Activated CD4-positive, alpha-beta T cell treated with anti-CD3 and anti-CD28 coated beads, Interleukin-2, amount 50 U/mL, for 16 hours (primary cell): ENCODE results near the gene TSEN15.

ENCODE experiments used
- DNase-seq: peaks from one replicate; pipeline ENCODE4 v3.0.0-alpha.2; 2020

TSEN15 gene

DNA sequence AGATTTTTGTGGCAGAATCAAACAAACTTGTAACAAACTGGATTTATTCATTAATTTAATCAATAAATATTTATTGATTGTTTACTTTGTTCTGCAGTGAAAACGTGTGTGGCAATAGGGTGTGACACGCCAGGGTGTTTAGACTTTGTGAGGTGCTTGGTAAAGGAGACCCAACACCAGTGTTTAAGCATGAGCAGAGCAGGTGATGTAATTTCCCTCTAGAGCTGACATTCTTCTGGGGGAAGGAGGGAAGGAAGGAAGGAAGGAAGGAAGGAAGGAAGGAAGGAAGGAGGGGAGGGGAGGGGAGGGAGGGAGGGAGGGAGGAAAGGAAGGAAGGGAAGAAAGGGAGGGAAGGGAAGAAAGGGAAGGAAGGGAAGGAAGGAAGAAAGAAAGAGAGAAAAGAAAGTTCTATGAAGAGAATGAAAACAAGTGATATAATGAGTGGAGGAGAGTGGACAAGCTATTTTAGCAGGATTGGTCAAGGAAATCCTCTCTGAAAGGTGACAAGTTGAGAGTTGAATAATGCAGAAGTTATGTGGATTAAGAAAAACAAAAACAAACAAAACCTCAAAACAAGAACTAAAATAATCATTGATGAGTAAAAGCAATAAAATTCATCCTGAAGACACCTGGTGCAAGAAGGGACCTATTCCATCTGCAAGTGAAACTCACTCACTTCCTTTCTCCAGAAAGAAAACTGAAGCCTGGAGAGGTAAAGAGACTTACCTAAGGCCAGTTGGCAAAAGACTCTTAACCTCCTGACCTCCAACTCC lies 60.8 kb downstream of the TSEN15 start:
- no peak for DNase-seq

GRCh38 chr1:184113251-184113650 lies 61.7 kb downstream of the TSEN15 start:
- DNase-seq, result no peak

DNA sequence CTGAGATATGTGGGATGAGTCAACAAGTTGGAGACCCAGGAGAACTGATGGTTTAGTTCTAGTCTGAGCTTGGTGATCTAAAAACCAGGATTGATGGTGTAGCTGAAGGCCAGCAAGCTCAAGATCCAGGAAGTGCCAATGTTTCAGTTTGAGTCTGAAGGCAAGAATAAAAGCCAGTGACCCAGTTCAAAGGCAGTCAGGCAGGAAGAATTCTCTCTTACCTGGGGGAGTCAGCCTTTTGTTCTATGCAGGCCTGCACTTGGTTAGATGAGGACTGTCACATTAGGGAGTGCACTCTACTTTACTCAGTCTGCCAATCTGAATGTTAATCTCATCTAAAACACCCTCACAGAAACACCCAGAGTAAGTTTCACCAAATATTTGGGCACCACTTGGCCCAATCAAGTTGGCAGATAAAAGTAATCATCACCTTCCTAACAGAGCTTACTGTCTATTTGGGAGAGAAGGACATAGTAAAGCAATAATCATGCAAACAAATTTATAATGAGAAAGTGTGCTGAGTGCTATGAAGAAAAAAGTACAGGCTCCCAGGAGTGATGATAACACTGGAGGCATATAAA lies 63.4 kb downstream of the TSEN15 start:
- DNase-seq, result no peak

- DNase-seq, result no peak
These were observed 64.8 kb downstream of the TSEN15 start for GRCh38 chr1:184116287-184116686.

- no peak for DNase-seq
These were observed 66.5 kb downstream of the TSEN15 start for GRCh38 chr1:184118046-184118445.
